Hematopoietic multipotent progenitor cell treated with erythropoietin and hydrocortisone succinate and interleukin-3 and kit ligand, for 17 days (in vitro differentiated cells): Measurements from ENCODE around the gene BTRC.
A peak's percentile ranks its signal among the peaks of the same experiment; 100 is the strongest.
"Not testable (repeated sequence)": the region's sequence is repeated elsewhere in the genome, so short reads cannot be mapped to it uniquely, and the experiment has no call there.

Experiments used
- DNase-seq: peaks from one replicate; pipeline ENCODE4 v3.0.0-alpha.2; 2015; ENCODE audit warnings: low spot score

BTRC gene

DNA sequence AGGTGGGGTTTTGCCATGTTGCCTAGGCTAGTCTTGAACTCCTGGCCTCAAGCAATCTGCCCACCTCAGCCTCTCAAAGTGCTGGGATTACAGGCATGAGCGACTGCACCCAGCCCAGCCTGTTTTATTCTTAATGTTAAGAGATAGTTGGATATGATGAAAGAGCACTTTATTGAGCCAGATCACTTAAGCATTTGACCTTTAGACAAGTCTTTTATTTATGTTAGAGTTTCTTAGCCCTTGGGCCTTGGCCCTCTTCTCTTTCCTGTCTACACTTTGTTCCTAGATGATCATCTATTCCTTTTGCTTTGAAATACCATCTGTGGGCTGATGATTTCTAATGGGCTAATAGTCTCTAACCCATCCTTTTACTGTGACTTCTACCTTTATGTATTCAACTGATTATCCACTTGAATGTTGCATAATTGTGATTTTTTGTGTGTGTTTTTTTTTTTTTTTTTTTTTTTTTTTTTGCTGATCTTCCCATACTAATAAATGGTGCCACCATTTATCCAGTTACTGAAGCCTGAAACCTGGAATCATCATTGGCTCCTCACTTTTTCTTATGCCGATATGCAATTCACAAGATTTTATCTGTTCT, 34.8 kb downstream of the BTRC start:
- no peak for DNase-seq

DNA sequence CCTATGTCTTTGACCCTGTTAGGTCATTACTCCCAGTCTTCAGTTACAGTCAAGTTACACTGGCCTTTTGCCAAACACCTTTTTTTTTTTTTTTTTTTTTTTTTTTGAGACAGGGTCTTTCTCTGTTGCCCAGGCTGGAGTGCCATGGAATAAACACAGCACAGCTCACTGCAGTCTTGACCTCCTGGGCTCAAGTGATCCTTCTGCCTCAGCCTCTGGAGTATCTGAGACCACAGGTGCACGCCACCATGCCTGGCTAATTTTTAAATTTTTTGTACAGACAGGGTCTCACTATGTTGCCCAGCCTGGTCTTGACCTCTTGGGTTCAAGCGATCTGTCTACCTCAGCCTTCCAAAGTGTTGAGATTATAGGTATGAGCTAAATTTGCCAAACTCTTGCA, 35.6 kb downstream of the BTRC start:
- DNase-seq: not testable (repeated sequence)

DNA sequence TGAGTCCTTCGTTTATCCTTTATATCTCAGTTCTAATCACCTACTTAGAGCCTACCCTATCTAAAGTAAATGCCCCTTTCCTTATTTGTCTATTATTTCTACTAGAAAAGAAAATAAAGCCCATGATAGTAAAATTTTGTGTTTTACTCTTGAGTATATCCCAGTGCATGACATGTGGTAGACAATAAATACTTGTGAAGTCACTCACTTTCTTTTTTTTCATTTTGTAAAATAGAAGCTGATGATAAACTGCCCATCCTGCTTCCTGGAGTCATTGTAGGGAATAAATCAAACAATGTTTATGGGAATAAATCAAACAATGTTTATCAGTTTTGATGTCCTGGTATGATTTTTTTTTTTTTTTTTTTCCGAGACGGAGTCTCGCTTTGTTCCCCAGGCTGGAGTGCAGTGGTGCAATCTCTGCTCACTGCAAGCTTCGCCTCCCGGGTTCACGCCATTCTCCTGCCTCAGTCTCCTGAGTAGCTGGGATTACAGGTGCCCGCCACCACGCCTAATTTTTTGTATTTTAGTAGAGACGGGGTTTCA, 36.1 kb downstream of the BTRC start:
- DNase-seq: no peak

DNA sequence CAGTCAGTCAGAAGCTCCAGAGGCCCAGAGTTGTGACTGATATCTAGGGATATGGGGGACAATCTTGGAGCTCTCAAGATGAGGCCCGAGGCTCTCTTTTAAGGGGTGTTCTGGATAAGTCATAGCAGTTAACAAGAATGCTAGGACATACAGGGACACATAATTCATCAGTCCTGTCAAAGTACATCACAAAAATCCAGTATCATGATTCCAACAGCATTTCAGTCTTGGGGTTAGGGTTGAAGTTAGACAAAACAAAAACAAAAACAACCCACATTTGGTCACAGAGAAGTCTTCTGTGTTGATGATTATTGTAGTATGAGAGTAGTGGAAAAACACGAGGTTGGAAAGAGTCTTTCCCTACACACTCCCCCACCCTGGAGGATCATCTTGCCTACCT, 39.4 kb downstream of the BTRC start:
- DNase-seq: no peak

DNA sequence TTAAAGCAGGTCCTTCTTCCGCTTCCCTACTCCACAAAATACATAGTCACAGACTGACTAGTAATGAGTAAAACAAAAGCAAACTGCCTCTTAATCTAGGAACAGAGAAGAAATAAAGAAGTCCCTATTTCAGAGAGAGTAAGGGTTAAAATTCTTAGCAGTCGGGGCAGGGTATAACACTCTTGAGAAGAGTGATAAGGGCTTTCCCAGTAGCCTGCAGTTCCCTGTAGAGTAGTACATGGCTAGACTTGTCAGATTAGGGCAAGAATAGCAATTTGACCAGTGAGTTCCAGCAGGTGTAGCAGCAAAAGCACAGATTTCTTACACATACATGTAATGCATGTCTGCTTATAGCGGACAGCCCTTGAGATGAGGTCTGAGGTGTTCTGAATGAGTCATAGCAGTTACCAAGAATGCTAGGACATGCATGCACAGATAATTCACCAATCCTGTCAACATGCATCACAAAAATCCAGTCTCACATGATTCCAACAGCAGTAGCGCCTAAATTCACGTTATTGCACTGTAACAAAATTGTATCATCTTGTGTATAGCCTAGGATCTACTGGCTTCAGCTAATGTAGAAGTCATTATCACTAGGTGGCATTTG, 40.7 kb downstream of the BTRC start:
- DNase-seq: no peak

DNA sequence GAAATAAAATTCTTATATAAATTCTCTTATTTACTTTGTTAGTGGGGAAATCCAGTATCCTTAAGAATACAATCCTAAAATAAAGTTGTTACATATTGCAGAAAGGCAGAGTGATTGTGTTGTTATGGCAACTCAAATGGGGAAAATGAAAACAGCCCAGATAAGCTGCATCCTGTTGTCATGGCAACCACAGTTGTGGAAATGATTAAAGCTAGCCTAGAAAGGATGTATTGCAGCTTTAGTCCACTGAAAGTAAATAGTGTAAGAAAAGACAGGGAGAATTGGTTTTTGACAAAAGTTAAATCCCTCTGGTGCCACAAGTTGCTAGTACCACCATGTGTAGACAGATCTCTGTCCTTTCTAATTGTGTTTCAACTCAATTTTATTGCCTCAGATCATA, 43.2 kb downstream of the BTRC start:
- DNase-seq: peak; percentile 29

DNA sequence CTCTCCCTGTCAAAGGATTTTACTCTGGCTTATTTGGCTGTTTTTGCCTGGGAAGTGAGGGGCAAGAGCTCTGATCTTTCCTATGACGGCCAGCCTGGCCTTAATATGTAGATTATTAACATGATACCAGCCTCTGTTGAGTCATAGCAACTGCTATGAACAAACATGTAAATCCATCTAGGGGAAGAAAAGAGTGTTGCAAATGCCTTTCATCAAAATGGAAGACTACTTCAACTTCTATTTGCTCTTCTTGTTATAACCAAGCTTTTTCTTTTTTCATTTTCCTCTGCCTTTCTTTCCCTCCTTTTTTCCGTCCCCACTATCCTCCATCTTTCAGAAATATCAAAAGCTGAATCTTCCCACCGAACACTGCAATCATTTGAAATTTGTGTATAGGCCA, 46.6 kb downstream of the BTRC start:
- no peak for DNase-seq

DNA sequence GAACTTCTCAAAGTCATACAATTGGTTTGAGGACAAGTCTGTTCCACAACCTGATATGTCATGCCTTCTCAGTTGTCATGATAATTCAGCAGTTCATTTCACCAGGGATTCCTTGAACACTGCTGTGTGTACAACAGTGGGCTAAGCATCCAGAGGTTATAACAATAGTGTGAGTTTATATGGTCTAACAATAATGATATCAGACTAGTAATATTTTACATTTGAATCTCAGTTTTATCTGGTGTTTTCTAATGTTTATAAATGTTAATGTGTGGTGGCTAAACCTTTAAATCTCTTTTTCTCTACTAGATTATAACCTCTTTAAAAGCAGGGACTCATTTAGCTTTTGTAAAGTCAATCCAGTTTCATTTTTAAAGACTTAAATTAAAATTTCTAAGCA, 48.7 kb downstream of the BTRC start:
- no peak for DNase-seq

DNA sequence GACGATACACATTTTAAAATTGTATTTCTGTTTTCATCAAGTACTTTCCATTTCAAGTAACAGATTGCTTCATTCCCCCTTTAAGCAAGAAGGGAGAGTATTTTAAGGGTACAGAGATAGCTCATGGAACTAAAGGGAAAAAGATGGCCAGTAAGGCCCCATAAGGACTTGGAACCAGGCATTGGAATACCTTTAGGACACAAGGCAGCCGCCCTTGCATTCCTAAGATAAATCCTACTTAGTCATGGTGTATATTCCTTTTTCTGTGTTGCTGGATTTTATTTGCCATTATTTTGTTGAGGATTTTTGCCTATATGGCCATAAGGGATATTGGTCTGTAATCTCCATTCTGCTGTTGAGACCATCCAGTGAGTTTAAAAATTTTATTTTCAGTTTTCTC, 49.2 kb downstream of the BTRC start:
- no peak for DNase-seq

DNA sequence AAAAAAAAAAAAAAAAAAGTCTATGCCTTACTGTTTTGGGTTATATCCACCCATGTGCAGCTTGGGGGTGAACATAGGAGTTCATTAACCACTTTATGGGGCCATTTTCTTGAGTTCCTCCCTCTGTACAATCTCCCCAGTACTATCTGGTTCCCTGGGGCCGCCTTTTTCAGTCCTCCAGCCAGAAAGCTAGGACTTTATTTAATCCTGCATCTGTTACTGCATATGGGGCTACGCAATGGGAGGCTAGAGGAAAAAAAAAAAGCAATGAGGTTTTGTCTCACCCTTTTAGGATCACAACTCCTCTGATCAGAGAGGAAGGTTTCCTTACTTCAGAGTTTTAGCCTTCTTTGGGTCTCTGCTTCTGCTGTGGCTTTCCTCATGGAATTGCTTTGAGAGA, 51.0 kb downstream of the BTRC start:
- DNase-seq: no peak

DNA sequence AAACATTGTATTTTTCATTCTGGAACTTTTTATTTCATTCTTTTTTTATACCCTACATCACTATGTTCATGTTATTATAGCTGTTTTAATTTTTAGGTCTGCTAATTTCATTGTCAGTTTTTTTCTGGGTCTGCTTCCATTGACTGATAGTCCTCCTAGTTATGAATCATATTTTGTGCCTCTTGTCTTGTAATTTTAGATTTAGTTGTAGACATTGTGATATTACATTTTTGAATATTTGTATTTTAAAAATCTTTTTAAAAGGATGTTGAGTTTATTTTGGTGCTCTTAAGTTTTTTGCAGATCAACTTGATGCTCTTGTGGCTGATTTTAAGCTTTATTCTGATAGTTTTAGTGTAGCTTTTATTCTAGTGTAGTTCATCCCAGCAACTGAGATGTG, 57.6 kb downstream of the BTRC start:
- DNase-seq: no peak

DNA sequence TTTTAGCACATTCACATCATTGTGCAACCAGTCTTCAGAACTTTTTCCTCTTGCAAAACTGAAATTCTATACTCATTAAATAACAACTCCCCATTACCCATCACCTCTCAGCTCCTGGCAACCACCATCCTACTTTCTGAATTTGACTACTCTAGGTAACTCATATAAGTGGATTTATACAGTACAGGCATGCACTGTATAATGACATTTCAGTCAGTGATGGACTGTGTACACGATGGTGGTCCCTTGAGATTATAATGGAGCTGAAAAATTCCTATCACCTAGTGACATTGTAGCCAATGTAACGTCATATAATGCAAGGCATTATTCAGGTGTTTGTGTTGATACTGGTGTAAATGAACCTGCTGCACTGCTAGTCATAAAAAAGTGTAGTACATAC, 60.1 kb downstream of the BTRC start:
- no peak for DNase-seq

DNA sequence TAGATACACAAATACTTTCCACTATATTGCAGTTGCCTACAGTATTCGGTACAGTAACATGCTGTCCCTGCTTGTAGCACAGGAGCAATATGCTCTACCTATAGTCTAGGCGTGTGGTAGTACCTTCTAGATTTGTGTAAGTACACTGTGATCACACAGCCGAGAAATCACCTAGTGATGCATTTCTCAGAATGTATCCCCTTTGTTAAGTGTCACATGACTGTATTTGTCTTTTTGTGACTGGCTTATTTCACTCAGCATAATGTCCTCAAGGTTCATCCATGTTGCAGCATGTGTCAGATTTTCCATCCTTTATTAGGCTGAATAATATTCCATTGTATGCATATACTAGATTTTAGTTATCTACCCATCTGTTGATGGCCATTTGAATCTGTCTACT, 61.9 kb downstream of the BTRC start:
- DNase-seq: no peak

DNA sequence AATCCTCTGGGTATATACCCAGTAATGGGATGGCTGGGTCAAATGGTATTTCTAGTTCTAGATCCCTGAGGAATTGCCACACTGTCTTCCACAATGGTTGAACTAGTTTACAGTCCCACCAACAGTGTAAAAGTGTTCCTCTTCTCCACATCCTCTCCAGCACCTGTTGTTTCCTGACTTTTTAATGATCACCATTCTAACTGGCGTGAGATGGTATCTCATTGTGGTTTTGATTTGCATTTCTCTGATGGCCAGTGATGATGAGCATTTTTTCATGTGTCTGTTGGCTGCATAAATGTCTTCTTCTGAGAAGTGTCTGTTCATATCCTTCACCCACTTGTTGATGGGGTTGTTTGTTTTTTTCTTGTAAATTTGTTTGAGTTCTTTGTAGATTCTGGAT, 68.0 kb downstream of the BTRC start:
- not testable (repeated sequence) for DNase-seq

DNA sequence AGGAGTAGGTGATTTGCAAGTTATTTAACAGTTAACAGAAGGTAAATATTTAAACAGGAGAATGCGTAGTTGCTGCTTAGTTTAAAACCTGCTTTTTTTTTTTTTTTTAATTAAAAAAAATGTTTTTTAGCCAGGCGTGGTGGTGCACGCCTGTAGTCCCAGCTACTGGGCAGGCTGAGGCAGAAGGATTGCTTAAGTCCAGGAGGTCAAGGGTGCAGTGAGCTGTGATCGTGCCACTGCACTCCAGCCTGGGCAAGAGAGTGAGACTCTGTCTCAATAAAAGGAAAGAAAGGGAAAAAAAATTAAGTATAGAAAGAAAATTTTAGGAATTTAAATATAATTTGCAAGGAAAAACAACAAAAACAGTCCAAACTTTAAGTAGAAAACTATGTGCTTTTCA, 71.6 kb downstream of the BTRC start:
- DNase-seq: no peak

DNA sequence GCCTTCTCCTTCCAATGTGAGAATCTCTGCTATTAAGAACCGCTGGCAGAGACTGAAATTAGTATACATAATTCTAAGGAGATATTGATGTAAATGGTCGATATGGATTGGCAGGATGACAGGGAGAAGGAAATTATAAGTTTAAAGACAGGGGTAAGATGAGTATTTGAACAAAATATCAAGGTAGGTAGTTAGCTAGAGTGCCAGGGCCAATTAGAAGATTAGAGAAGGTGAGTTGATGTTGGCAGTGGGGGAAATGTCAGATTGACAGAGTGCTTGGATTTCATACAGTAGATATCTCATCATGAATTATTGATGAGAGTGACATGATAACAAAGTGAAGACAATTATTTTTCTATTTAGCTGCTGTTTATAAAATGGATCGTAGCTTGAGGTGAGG, 74.1 kb downstream of the BTRC start:
- DNase-seq: no peak

DNA sequence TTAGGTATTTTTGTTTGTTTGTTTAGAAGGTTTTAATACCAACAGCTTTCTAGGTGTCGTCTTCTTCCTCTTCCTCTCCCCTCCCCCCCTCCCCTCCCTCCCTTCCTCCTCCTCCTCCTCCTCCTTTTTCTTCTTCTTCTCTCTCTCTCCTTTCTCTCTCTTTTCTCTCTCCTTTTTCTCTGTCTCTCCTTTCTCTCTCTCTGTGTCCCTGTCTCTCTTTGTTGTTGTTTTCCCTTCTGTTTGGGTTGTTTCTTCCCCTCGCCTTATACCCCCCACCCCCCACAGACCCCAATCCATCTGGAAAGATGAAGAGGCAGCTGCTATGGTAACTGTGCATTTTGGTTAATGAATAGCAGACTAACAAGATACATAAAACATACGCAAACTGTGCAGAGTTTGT, 75.5 kb downstream of the BTRC start:
- DNase-seq: no peak

DNA sequence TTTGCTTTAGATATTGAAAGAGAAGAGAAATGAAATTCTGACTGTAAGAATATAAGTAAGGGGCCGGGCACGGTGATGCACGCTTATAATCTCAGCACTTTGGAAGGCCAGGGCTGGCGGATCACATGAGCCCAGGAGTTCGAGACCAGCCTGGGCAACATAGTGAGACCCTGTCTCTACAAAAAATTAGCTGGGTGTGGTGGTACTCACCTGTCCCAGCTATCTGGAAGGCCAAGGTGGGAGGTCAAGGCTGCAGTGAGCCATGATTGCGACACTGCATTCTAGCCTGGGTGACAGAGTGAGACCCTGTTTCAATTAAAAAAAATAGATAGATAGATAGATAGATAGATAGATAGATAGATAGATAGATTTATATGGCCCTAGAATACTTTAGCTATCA, 82.3 kb downstream of the BTRC start:
- no peak for DNase-seq

DNA sequence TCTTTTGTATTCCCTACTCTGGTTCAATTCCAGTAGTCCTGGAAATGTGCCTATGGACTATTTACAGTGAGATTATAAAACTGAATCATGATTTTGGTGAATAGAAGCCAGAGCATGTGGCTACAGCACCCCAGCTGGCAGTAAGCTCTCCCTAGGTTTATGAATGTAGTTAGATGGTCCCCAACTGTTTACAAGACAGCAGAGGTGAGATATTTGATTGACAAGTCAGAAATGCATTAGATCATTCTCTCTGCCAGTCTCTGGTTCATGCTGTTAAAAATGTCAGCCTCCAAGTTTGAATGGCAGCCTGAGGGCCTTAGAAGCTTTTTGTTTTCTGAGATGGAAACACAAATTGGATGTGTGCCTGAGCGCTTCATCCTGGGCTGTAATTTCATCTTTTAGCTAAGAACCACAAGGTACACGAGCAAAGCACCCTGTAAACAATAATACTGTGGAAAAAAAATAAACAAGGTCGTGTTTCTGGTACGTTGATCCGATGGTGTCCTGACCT, 85.0 kb downstream of the BTRC start:
- no peak for DNase-seq

DNA sequence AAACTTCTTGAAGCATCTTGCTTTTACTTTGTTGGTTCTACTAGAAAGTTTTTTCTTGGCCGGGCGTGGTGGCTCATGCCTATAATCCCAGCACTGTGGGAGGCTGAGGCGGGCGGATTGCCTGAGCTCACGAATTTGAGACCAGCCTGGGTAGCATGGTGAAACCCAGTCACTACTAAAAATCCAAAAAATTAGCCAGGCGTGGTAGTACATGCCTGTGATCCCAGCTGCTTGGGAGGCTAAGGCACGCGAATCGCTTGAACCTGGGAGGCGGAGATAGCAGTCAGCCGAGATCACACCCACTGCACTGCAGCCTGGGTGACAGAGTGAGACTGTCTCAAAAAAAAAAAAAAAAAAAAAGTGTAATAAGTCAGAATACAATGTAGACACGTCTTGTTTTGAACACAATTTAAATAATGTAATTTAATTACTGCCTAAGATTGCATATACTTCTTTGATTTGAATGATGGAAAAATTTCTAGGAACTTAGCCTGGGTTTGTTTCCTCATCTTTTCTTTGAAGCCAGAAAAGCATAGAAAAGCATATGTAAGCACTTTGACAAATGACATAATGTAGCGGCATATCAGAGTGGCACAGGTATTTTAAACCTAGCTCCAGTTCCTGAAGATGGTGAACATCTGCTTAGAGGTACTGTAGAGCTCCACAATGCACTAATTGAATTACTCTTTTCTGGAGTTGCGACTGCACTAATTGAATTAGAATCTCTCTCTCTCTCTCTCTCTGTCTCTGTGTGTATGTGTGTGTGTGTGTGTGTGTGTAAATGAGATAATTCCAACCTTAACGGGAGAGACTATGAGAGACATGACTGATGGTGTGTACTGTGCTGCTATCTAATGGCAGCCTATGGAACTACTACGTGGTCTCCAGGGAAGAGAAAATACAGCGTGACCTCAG, 87.8 kb downstream of the BTRC start:
- DNase-seq: peak; percentile 87

DNA sequence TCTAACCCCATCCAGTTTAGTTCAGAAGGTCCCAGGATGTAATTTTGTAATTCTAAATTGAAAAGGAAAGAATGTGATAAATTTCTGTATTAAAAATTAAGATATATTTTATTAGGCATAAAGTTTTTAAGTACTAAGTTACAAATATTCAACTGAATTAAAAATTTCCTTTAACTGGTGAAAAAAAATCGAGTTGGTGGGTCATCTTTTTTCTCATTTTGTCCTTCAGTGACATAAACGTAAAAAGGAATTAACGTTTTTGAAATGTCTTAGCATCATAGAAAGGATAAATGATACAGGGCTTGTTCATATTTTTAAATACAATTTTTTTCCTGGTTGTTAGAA, 88.5 kb downstream of the BTRC start:
- no peak for DNase-seq

DNA sequence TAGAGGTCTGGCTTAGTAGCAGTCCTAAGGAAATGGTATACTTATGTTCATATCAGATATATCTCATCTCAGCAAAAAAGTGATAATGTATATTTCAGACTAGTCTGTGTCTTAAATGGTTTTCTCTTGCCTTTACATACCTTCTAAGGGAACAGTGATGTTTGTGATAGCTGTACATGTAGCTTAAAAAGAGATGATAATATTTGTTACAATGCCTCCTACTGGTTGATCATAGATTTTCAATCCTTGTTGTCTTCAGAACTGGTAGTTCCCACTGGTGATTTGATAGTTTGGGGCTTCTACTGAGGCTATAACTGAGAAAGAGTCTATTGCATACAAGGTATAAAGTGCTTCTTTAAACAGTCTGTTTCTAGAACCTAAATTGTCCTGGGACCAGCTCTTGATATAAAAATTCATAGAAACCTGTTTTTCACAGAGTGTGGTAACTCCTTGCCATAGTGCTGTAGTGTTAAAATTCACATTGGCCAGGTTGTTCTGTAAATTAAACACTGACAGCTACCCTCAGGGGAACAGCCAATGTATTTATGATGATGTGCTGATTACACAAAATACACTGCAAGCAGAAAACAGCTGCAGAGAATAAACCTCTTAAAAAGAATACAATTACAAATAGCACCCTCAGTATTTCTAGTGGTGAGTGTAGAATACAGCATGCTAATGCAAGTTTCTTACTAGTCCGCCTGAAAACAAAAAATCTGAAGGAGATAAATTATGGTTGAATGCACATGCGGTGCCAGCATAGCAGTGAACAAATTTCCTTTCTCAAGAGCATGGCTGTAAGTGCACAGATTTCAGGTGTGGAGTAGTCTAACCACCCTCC, 90.3 kb downstream of the BTRC start:
- peak; percentile 67 for DNase-seq
